Mucosa of descending colon (tissue), 3 donors: ENCODE measurements around the gene PAGE4. TPM values are rescaled to one million over a fixed set of nuclear protein-coding genes. Genes with fewer than 3 reads are reported as not detected.

Experiments used
- ATAC-seq: fragments of 200-7000 bp; cut with Tn5 transposase; one replicate; pipeline ENCODE4 v1.9.1; 2020; ENCODE audit warnings: mild to moderate bottlenecking, moderate library complexity
- DNase-seq, 3 donors: peaks; one replicate each; pipeline ENCODE4 v3.0.0-alpha.2; 2020
- H3K36me3 ChIP-seq: fragments of 200-600 bp; one replicate; pipeline ENCODE4 v1.8.0; 2021; ENCODE audit warnings: low read depth, mild to moderate bottlenecking
- H3K4me1 ChIP-seq: fragments of 200-600 bp; one replicate; pipeline ENCODE4 v1.8.0; 2021; ENCODE audit warnings: low read depth, mild to moderate bottlenecking
- H3K4me3 ChIP-seq: fragments of 200-600 bp; one replicate; pipeline ENCODE4 v1.8.0; 2021; ENCODE audit warnings: mild to moderate bottlenecking
- H3K9me3 ChIP-seq: fragments of 200-600 bp; one replicate; pipeline ENCODE4 v1.8.0; 2021; ENCODE audit warnings: mild to moderate bottlenecking
- CTCF ChIP-seq: fragments of 200-600 bp; IDR thresholded peaks from one replicate; pipeline ENCODE4 v1.8.0; 2022; ENCODE audit warnings: antibody characterized with exemption, mild to moderate bottlenecking
- intact Hi-C, 2 donors: fragments of 100-400 bp; cut with DNase I in 1 of 2; cut with micrococcal nuclease in 1 of 2; formaldehyde crosslinking; loops; one replicate each; pipeline versions ENCODE4 v1.11.0 to v1.11.1; 2022; cut with DNase I, micrococcal nuclease
- long read RNA-seq, 2 donors: library from polyadenylated mRNA; unstranded; transcript quantifications; one replicate each; pipeline ENCODE4 v2.0.0, GENCODE V29; 2019 to 2021
- total RNA-seq, 3 donors: library from RNA; stranded (reverse); fragmentation: NEBNext Ultra II Directional in 2 of 3; extraction: Animal tissue kit (Norgen Biotek cat#: 25700) in 2 of 3; gene quantifications; one replicate each; pipeline versions ENCODE4 v1.2.1 to v1.2.4, GENCODE V29; 2021 to 2023
- donor health status: DM: no; HTN: no; CAD: no; lungs with moderate emphysema.
- donor health status: DM: no; HTN: no; CAD: no.
- donor health status: DM: no; HTN: yes; CAD: no.

The PAGE4 gene
- total RNA-seq: not detected
- long read RNA-seq, donor 1: 0 reads
- long read RNA-seq, donor 2: 0 reads

GRCh38 chrX:49829016-49829415 lies at the start of gene PAGE4:
Gene PAGE4 (plus strand): TSS chrX:49829303. CDS start chrX:49830429, 1,126 bp downstream.
- ATAC-seq (no peak), DNase-seq (no peak)
- Histone ChIP-seq H3K9me3 (no peaks in the 10 kb centered on the region), H3K4me1 (no peaks in the 10 kb centered on the region), H3K4me3 (no peak within 1 kb of the TSS), H3K36me3 (no peaks in the 10 kb centered on the region)
- intact Hi-C loops: no loop called here
- no peak for TF ChIP-seq CTCF

- DNase-seq (no peak), ATAC-seq (no peak)
- TF ChIP-seq CTCF: no peak
- intact Hi-C loops: no loop called here
- no peaks in the 10 kb centered on the region for H3K9me3 ChIP-seq
- H3K36me3 ChIP-seq: no peaks in the 10 kb centered on the region
- no peak overlapping the region for H3K4me3 ChIP-seq
- no peaks in the 10 kb centered on the region for H3K4me1 ChIP-seq
Measured at GRCh38 chrX:49784747-49785280, 44.3 kb upstream of the PAGE4 start.

DNA sequence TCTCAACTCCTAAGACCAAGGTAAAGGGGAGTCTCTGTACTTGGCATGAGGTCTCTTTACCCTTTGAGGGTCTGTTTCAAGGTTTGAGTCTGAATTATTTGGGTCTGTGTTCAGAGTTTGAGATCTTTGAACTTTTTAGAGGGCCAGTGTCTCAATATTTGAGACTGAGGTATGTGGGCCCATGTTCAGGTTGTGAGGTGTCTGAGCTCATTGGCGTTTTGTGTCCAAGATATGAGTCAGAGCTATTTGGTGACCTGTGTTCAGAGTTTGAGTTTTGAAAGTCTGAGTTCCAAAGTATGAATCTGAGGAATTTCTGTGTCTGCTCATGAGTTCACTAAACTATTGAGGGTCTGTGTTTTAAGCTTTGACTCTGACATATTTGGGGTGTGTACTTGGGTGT lies 36.7 kb upstream of the PAGE4 start:
- H3K4me1 ChIP-seq: no peaks in the 10 kb centered on the region
- no peak overlapping the region for H3K4me3 ChIP-seq
- TF ChIP-seq CTCF: no peak
- H3K9me3 ChIP-seq: no peaks in the 10 kb centered on the region
- intact Hi-C loops: no loop called here
- no peak for DNase-seq
- ATAC-seq: no peak
- H3K36me3 ChIP-seq: no peaks in the 10 kb centered on the region

- H3K36me3 ChIP-seq: no peaks in the 10 kb centered on the region
- H3K9me3 ChIP-seq: no peaks in the 10 kb centered on the region
- H3K4me1 ChIP-seq: no peaks in the 10 kb centered on the region
- no peak for DNase-seq
- intact Hi-C loops: no loop called here
- no peak for ATAC-seq
- no peak overlapping the region for H3K4me3 ChIP-seq
- TF ChIP-seq CTCF: no peak
Measured at GRCh38 chrX:49793686-49794085, 35.4 kb upstream of the PAGE4 start.

GRCh38 chrX:49799828-49800227 lies 29.3 kb upstream of the PAGE4 start:
- Histone ChIP-seq H3K4me3 (no peak overlapping the region), H3K9me3 (no peaks in the 10 kb centered on the region), H3K4me1 (no peaks in the 10 kb centered on the region), H3K36me3 (no peaks in the 10 kb centered on the region)
- DNase-seq: no peak
- no peak for ATAC-seq
- no peak for TF ChIP-seq CTCF
- intact Hi-C loops: no loop called here
